ENCODE results near the gene JMJD1C.

The JMJD1C gene

GRCh38 chr10:63241841-63242281 is 223.9 kb downstream of the JMJD1C start:
- Histone ChIP-seq H3K9ac (ENCODE audit: low read depth, low read length, poor library complexity, severe bottlenecking) (peak overlapping the region; percentile 67), H3K4me1 (ENCODE audit: insufficient read depth, low read length, poor library complexity, severe bottlenecking) (peaks cover 66% of the 10 kb centered on the region), H3K36me3 (ENCODE audit: insufficient read depth, low read length) (no peaks in the 10 kb centered on the region), H2AFZ (ENCODE audit: low read length) (no peak overlapping the region), H3K9me2 (replicated peaks; ENCODE audit: low read depth, low read length) (no peaks in the 10 kb centered on the region), H3K4me2 (ENCODE audit: low read depth, low read length, poor library complexity, severe bottlenecking) (peak overlapping the region; percentile 83), H3K27me3 (ENCODE audit: insufficient read depth, low read length, poor library complexity, severe bottlenecking) (no peaks in the 10 kb centered on the region), H3K4me3 (ENCODE audit: low read length, poor library complexity, severe bottlenecking) (peak overlapping the region; percentile 65), H4K20me1 (ENCODE audit: insufficient read depth, low read length, poor library complexity, severe bottlenecking) (peaks cover 20% of the 10 kb centered on the region), H3K79me2 (ENCODE audit: insufficient read depth, low read length) (peaks cover 99% of the 10 kb centered on the region), H3K9me3 (ENCODE audit: insufficient read depth, low read depth, low read length) (no peaks in the 10 kb centered on the region; the same call in 1 of the 2 replicates), H3F3A (ENCODE audit: low read depth) (peaks cover 11% of the 10 kb centered on the region; the same call in 1 of the 2 replicates)
- TF ChIP-seq EZH2phosphoT487 (IDR thresholded peaks at IDR 0.05; ENCODE audit: borderline replicate concordance) (no peak), CTCF (conservative IDR thresholded peaks at IDR 0.05; ENCODE audit: low read length) (no peak)

DNA sequence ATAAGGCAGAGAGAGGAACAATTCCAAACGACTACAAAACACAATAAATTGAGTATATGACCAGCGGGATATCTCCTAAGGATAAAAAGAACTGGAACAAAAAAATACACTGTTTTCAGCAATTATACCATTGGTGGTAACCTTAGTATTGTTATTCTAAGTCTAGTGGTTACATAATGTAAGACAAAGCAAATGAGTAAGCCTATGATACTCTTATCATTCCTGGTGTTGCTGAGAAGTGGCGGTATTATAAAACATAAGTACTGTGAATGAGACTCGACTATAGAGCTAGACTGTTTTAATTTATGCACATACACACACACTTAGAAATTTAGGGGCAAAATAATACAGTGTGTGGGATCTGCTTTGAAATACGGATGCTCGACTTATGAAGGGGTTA is 225.0 kb downstream of the JMJD1C start:
- peaks cover 74% of the 10 kb centered on the region for H3K4me1 ChIP-seq (ENCODE audit: insufficient read depth, low read length, poor library complexity, severe bottlenecking)
- H3K9ac ChIP-seq (ENCODE audit: low read depth, low read length, poor library complexity, severe bottlenecking), result peak overlapping the region; percentile 19
- no peaks in the 10 kb centered on the region; the same call in 1 of the 2 replicates for H3K9me3 ChIP-seq (ENCODE audit: insufficient read depth, low read depth, low read length)
- no peaks in the 10 kb centered on the region for H3K9me2 ChIP-seq (replicated peaks; ENCODE audit: low read depth, low read length)
- no peaks in the 10 kb centered on the region for H3K27me3 ChIP-seq (ENCODE audit: insufficient read depth, low read length, poor library complexity, severe bottlenecking)
- TF ChIP-seq EZH2phosphoT487 (IDR thresholded peaks at IDR 0.05; ENCODE audit: borderline replicate concordance), result no peak
- TF ChIP-seq CTCF (conservative IDR thresholded peaks at IDR 0.05; ENCODE audit: low read length), result no peak
- no peak overlapping the region for H3K4me3 ChIP-seq (ENCODE audit: low read length, poor library complexity, severe bottlenecking)
- no peaks in the 10 kb centered on the region for H3K36me3 ChIP-seq (ENCODE audit: insufficient read depth, low read length)
- peaks cover 93% of the 10 kb centered on the region for H3K79me2 ChIP-seq (ENCODE audit: insufficient read depth, low read length)
- H3F3A ChIP-seq (ENCODE audit: low read depth), result peaks cover 14% of the 10 kb centered on the region
- H3K4me2 ChIP-seq (ENCODE audit: low read depth, low read length, poor library complexity, severe bottlenecking), result peak overlapping the region; percentile 83
- H4K20me1 ChIP-seq (ENCODE audit: insufficient read depth, low read length, poor library complexity, severe bottlenecking), result peaks cover 20% of the 10 kb centered on the region
- H2AFZ ChIP-seq (ENCODE audit: low read length), result no peak overlapping the region

- Histone ChIP-seq H3K9me3 (ENCODE audit: insufficient read depth, low read depth, low read length) (no peaks in the 10 kb centered on the region), H3K27me3 (ENCODE audit: insufficient read depth, low read length, poor library complexity, severe bottlenecking) (no peaks in the 10 kb centered on the region), H4K20me1 (ENCODE audit: insufficient read depth, low read length, poor library complexity, severe bottlenecking) (peaks cover 13% of the 10 kb centered on the region), H3K9me2 (replicated peaks; ENCODE audit: low read depth, low read length) (no peaks in the 10 kb centered on the region), H3K4me1 (ENCODE audit: insufficient read depth, low read length, poor library complexity, severe bottlenecking) (peaks cover 73% of the 10 kb centered on the region), H3K9ac (ENCODE audit: low read depth, low read length, poor library complexity, severe bottlenecking) (no peak overlapping the region), H2AFZ (ENCODE audit: low read length) (no peak overlapping the region), H3F3A (ENCODE audit: low read depth) (peaks cover 14% of the 10 kb centered on the region), H3K36me3 (ENCODE audit: insufficient read depth, low read length) (no peaks in the 10 kb centered on the region), H3K4me2 (ENCODE audit: low read depth, low read length, poor library complexity, severe bottlenecking) (no peak overlapping the region), H3K4me3 (ENCODE audit: low read length, poor library complexity, severe bottlenecking) (no peak overlapping the region), H3K79me2 (ENCODE audit: insufficient read depth, low read length) (peaks cover 93% of the 10 kb centered on the region)
- TF ChIP-seq CTCF (conservative IDR thresholded peaks at IDR 0.05; ENCODE audit: low read length), result no peak
- no peak for TF ChIP-seq EZH2phosphoT487 (IDR thresholded peaks at IDR 0.05; ENCODE audit: borderline replicate concordance)
These were observed 227.3 kb downstream of the JMJD1C start for GRCh38 chr10:63238501-63238900.

Measured in Loucy (cell line).